AG04449 (cell line): ENCODE measurements around the gene NXNL2.
A peak's percentile ranks its signal among the peaks of the same experiment; 100 is the strongest.

Experiments used
- CTCF ChIA-PET: fragments of 350-600 bp; formaldehyde crosslinking; extraction: SDS; loops from one replicate; lab custom pipeline; 2021; ENCODE audit warnings: antibody characterized with exemption; lab: Yijun Ruan, JAX
- POLR2A ChIA-PET: fragments of 400-600, 350-600 bp; formaldehyde crosslinking; extraction: SDS; loops from one replicate; lab custom pipeline; 2020; ENCODE audit warnings: antibody characterized with exemption, inconsistent platforms; lab: Yijun Ruan, JAX
- DNase-seq: peaks from one replicate; pipeline ENCODE4 v3.0.0-alpha.2; 2010; ENCODE audit warnings: low read depth, low spot score
- H3K4me3 ChIP-seq: 2 replicates; pipeline ENCODE4 v1.5.1; 2011; ENCODE audit warnings: low read depth, mild to moderate bottlenecking, control low read depth, low read length
- TF ChIP-seq, protein P1 (sequence below): IDR thresholded peaks from one replicate; pipeline ENCODE4 v1.5.1; 2011; ENCODE audit warnings: mild to moderate bottlenecking, moderate library complexity, low read length, control low read depth, inconsistent platforms; ENCODE audit not compliant: insufficient read depth; ENCODE audit errors: missing control alignments

NXNL2 gene

DNA sequence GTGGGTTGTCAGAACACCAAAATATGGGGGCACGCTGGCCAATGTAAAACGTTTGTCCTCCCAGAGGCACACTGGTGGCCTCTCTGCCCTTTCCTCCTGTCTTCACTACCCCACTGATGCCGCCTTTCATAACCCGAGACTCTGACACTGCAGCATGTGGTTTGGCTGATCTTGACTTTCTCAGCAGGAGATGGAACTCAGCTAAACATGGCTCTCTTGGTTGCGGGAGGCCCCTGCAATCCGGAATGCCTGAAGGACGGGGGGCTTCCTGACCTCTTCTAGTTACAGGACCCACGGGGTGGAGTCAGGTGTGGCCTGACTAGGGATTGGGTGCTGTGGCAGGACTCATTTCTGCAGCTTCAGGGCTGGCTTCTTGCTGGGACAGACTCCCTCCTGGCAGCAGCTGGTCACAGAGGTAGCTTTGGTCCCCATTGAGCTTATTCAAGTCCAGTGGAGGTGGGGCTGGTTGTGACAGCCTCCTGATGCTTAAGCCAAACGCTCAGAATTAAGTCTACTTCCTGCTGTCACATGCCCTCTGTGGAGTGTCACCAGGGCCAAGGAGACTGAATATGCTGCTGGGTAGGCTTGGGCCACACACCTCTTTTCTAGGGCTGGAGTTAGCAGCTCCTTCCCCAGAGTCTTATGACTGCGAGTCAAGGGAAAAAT is 44.2 kb downstream of the NXNL2 start:
- H3K4me3 ChIP-seq, result no peak overlapping the region
- TF ChIP-seq, protein P1, sequence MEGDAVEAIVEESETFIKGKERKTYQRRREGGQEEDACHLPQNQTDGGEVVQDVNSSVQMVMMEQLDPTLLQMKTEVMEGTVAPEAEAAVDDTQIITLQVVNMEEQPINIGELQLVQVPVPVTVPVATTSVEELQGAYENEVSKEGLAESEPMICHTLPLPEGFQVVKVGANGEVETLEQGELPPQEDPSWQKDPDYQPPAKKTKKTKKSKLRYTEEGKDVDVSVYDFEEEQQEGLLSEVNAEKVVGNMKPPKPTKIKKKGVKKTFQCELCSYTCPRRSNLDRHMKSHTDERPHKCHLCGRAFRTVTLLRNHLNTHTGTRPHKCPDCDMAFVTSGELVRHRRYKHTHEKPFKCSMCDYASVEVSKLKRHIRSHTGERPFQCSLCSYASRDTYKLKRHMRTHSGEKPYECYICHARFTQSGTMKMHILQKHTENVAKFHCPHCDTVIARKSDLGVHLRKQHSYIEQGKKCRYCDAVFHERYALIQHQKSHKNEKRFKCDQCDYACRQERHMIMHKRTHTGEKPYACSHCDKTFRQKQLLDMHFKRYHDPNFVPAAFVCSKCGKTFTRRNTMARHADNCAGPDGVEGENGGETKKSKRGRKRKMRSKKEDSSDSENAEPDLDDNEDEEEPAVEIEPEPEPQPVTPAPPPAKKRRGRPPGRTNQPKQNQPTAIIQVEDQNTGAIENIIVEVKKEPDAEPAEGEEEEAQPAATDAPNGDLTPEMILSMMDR, result no peak
- no peak for DNase-seq
- POLR2A ChIA-PET, result no interaction called here
- CTCF ChIA-PET, result interaction anchor here (0.6 to 2.6 kb wide), 33 partner anchors 9 to 629 kb away, joined by 3 to 17 read pairs (median 4); partner anchors contain the start of genes NXNL2 and S1PR3

DNA sequence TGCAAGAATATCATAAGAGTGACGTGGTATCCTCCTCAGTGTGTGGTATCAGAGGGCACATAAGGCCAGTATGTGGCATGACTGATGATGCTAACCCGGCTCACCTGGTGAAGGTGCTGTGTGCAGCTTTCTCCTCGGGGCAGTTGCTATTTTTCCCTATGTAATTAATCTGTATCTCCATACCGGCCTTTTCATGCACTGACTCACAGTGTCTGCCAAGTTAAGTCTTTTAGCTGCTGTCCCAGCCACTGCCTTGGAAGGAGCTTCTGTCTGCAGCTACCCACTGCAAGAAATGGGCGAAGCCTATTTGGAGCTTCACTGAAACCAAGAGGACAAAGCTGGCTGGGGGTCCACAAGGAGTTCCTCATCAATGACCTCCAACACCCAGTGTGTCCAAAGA is 46.0 kb downstream of the NXNL2 start:
- CTCF ChIA-PET, result interaction anchor here (0.6 to 1.7 kb wide), 6 partner anchors 12 to 474 kb away, joined by 3 to 5 read pairs (median 3); no protein-coding TSS in a partner anchor

DNA sequence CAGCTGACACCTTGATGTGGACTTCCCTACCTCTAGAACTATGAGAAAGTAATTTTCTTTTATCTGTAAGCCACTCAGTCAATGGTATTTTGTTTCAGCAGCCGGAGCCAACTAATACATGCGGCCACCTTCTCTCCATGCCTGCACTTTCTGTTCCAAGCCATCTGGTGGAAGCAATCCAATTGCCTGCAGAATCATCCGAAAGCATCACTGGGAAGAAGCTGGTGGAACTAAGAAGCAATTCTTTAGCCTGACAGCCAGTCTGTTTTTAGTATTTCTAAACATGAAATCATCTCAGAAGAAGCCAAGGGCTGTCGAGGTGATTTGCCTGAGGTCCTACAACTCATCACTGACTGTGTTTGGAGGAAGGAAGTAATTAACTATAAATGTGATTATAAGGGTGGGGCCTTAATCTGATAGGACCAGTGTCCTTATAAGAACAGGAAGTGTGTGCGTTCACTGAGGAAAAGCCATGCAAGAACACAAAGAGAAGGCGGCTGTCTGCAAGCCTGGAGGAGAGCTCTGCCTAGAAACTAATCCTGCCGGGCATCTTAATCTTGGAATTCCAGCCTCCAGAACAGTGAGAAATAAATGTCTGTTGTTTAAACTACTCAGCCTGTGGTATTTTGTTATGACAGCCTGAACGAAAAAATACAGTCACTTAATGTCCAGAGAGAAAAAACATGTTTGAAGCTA is 49.1 kb downstream of the NXNL2 start:
- peak; percentile 21 for DNase-seq
- ChIA-PET CTCF (interaction anchor here (0.5 to 2.8 kb wide), 7 partner anchors 8 to 899 kb away, joined by 3 to 15 read pairs (median 4); no protein-coding TSS in a partner anchor), POLR2A (no interaction called here)
- peak overlapping the region; percentile 6; the same call in 1 of the 2 replicates for H3K4me3 ChIP-seq
- TF ChIP-seq, protein P1, result no peak

More for the DNA sequence above, 46.0 kb downstream of the NXNL2 start:
- TF ChIP-seq, protein P1, result no peak
- no peak overlapping the region for H3K4me3 ChIP-seq
- DNase-seq, result no peak
- POLR2A ChIA-PET, result no interaction called here

DNA sequence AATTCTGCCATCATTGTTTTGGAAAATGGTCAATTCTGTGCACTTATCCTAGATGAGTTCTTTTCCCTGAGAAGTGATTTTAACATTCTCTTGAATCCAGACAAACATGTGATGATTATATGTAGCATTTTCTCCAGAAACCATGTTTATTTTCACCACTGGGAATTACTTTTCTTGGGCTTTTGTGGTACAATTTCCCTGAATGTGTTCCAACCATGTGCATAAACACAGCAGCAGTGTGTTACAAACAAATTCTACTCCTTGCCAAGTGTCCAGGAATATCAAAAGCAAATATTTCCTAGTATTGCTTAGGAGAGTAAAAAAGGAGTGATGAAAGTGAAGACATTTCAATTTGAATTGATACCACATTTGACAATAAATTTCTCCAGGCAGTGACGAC is 50.4 kb downstream of the NXNL2 start:
- POLR2A ChIA-PET, result no interaction called here
- no peak for DNase-seq
- no peak overlapping the region for H3K4me3 ChIP-seq
- CTCF ChIA-PET, result interaction anchor here (0.9 to 2.8 kb wide), 3 partner anchors 8 to 416 kb away, joined by 3 to 15 read pairs (median 5); no protein-coding TSS in a partner anchor
- TF ChIP-seq, protein P1, result no peak

DNA sequence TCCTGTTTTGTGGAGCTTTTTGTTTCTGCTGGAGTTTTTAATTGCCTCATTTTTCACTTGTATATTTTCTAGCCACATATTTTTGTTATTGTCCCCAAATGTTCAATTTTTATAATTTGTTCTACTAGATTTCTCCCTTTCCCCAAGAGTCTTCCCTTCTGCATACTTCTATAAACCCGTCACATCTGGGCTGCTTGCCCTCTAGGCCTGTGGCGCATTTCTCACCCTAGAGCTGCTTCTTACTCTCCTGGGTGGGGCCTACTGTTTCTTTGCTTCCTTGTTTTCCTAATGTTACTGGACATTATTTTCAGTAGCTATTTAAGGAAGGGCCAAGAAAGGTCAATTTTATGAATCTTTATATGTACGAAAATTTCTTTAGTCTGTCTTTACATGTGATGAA is 51.5 kb downstream of the NXNL2 start:
- TF ChIP-seq, protein P1, result no peak
- no peak for DNase-seq
- POLR2A ChIA-PET, result no interaction called here
- CTCF ChIA-PET, result interaction anchor here (0.9 kb wide), 1 partner anchor 415 kb away, joined by 5 read pairs; no protein-coding TSS in a partner anchor
- H3K4me3 ChIP-seq, result no peak overlapping the region

DNA sequence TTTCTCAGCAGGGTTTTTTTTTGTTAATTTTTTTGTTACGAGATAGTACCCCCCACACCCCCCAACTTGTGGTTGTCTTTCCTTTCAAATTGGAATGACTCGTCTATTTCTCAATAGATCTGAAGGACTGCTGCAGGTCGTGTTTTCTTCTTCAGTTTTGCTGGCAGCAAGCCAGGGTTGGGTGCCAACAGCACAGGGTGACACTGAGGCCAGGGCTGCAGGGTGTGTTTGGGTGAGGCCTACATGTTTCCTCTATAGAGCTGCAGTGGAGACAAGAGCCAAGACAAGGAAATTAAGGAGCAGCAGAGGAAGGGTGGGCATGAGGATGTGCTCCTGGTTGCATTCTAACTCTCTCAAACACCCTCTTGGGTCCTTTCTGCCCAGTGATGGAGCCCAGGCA is 52.2 kb downstream of the NXNL2 start:
- DNase-seq, result no peak
- TF ChIP-seq, protein P1, result no peak
- ChIA-PET POLR2A (no interaction called here), CTCF (interaction anchor here (0.8 to 2.4 kb wide), 2 partner anchors 8 to 414 kb away, joined by 3 to 14 read pairs; no protein-coding TSS in a partner anchor)
- H3K4me3 ChIP-seq, result no peak overlapping the region
